HepG2 (cell line): ENCODE measurements around the gene TBC1D22A.

Experiments
- RAD21 ChIP-seq: fragments of 450-650 bp; formaldehyde crosslinking; IDR thresholded peaks from 2 replicates; pipeline ENCODE4 v1.5.0; 2020; ENCODE audit warnings: mild to moderate bottlenecking
- TF ChIP-seq, protein P1 (sequence below): sonication (generic); formaldehyde crosslinking; IDR thresholded peaks from 2 replicates; pipeline ENCODE4 v1.5.0; 2020; ENCODE audit warnings: mild to moderate bottlenecking, missing genetic modification reagents, moderate library complexity
- TF ChIP-seq, protein P2 (sequence below): sonication (generic); formaldehyde crosslinking; IDR thresholded peaks from 2 replicates; pipeline ENCODE4 v1.8.1; 2023; ENCODE audit warnings: missing genetic modification reagents, inconsistent platforms, borderline replicate concordance
- TF ChIP-seq, protein P3 (sequence below): sonication (generic); formaldehyde crosslinking; IDR thresholded peaks from 2 replicates; pipeline ENCODE4 v1.4.0; 2020; ENCODE audit warnings: missing genetic modification reagents

DNA sequence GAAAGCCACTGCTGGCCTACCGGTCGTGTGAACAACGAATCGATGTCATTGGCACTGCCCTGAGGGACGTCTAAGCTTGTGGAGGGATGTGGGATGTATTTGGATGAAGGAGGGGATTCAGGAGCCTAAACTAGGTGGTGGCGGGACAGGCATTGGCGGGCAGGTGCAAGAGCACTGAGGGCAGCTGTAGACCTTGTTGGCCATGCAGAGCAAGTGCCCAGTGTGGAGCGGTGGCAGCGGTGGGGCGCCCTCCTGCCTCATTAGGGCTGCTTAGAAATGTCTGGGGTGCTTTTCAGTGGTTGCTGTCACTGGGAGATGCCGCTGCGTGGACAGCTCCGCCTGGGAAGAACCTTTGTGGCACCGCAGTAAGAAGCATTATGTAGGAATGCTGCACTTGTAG, 220.2 kb downstream of the TBC1D22A start:
- TF ChIP-seq, protein P1, sequence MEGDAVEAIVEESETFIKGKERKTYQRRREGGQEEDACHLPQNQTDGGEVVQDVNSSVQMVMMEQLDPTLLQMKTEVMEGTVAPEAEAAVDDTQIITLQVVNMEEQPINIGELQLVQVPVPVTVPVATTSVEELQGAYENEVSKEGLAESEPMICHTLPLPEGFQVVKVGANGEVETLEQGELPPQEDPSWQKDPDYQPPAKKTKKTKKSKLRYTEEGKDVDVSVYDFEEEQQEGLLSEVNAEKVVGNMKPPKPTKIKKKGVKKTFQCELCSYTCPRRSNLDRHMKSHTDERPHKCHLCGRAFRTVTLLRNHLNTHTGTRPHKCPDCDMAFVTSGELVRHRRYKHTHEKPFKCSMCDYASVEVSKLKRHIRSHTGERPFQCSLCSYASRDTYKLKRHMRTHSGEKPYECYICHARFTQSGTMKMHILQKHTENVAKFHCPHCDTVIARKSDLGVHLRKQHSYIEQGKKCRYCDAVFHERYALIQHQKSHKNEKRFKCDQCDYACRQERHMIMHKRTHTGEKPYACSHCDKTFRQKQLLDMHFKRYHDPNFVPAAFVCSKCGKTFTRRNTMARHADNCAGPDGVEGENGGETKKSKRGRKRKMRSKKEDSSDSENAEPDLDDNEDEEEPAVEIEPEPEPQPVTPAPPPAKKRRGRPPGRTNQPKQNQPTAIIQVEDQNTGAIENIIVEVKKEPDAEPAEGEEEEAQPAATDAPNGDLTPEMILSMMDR (CRISPR knock-in tag) = no peak
- no peak for TF ChIP-seq RAD21 (CRISPR knock-in tag)
- TF ChIP-seq, protein P2, sequence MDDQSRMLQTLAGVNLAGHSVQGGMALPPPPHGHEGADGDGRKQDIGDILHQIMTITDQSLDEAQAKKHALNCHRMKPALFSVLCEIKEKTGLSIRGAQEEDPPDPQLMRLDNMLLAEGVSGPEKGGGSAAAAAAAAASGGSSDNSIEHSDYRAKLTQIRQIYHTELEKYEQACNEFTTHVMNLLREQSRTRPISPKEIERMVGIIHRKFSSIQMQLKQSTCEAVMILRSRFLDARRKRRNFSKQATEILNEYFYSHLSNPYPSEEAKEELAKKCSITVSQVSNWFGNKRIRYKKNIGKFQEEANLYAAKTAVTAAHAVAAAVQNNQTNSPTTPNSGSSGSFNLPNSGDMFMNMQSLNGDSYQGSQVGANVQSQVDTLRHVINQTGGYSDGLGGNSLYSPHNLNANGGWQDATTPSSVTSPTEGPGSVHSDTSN (CRISPR knock-in tag) = no peak
- TF ChIP-seq, protein P3, sequence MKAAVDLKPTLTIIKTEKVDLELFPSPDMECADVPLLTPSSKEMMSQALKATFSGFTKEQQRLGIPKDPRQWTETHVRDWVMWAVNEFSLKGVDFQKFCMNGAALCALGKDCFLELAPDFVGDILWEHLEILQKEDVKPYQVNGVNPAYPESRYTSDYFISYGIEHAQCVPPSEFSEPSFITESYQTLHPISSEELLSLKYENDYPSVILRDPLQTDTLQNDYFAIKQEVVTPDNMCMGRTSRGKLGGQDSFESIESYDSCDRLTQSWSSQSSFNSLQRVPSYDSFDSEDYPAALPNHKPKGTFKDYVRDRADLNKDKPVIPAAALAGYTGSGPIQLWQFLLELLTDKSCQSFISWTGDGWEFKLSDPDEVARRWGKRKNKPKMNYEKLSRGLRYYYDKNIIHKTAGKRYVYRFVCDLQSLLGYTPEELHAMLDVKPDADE (CRISPR knock-in tag) = no peak
